HG02678 (cell line): Measurements from ENCODE around the gene FUT3.
"Not testable (repeated sequence)": the region's sequence is repeated elsewhere in the genome, so short reads cannot be mapped to it uniquely, and the experiment has no call there.

Source experiments
- ATAC-seq: cut with Tn5 transposase; IDR thresholded peaks from one replicate; pipeline ENCODE4 v1.9.1; 2021; ENCODE audit warnings: mild to moderate bottlenecking, moderate library complexity; ENCODE audit not compliant: unreplicated experiment

The FUT3 gene

DNA sequence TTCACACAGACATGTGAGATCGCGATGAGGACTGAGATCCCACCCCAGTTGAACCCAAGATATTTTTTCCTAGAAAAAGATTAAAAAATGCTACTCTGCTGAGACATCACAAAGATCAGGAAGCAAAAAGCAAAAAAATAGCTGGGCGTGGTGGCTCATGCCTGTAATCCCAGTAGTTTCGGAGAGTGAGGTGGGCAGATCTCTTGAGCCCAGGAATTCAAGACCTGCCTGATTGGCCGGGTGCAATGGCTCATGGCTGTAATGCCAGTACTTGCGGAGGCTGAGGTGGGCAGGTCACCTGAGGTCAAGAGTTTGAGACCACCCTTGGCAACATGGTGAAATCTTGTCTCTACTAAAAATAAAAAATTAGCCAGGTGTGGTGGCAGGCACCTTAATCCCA is 1.1 kb downstream of the FUT3 start:
- ATAC-seq = no peak

DNA sequence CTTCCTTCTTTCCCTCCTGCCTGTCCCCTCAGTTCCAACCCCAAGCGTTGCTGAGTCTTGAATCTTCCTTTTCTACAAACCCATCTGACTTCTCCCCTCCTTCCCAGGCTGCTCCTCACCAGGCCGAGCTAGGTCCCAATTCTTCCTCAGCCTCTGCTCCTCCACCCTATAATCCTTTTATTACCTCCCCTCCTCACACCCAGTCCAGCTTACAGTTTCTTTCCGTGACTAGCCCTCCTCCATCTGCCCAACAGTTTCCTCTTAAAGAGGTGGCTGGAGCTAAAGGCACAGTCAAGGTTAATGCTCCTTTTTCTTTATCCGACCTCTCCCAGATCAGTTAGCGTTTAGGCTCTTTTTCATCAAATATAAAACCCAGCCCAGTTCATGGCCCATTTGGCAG is 2.6 kb downstream of the FUT3 start:
- ATAC-seq = not testable (repeated sequence)

DNA sequence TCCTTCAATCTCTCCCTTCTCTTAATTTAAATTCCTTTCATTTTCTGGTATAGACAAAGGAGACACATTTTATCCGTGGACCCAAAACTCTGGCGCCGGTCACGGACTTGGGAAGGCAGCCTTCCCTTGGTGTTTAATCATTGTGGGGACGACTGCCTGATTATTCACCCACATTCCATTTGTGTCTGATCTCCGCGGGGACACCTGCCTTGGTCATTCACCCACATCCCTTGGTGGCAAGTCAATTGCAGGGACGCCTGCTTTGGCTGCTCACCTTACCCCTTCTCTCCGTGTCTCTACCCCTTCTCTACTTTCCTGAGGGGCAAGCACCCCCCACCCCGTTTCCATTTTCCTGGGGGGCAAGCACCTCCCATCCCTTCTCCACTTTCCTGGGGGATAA is 3.4 kb downstream of the FUT3 start:
- ATAC-seq = not testable (repeated sequence)

DNA sequence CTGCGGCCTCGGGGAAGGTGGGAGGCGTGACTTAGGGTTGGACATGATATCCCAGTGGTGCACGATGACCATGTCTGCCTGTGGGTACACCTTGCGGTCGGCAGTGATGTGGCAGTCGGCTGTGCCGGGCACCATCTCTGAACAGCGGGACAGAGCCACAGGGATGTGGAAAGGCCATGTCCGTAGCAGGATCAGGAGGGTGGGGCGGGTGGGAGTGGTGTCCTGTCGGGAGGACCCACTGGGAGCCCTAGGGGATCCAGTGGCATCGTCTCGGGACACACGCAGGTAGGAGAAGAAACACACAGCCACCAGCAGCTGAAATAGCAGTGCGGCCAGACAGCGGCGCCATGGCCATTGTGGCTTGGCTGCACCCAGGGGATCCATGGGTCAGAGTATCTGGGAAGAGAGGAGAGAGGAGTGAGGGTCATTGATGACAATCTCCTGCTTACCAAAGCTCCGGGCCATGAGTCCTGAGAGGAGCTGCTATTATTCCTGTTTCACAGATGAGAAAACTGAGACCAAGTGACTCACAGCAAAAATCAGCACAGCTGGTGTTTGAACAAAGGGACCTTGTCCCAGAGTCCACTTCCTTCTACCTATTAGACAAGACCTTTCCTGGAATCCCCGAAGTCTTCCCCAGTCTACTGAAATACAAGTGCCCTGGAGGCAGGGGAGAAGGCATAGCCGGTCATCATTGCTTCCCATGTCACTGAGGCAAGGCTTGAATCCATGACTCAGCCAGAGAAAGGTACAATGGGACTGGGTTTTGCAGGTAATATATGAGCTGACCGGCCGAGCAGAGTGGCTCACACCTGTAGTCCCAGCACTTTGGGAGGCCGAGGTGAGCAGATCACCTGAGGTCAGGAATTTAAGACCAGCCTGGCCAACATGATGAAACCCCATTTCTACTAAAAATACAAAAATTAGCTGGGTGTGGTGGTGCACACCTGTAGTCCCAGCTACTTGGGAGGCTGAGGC is 6.5 kb downstream of the FUT3 start:
- no peak for ATAC-seq

DNA sequence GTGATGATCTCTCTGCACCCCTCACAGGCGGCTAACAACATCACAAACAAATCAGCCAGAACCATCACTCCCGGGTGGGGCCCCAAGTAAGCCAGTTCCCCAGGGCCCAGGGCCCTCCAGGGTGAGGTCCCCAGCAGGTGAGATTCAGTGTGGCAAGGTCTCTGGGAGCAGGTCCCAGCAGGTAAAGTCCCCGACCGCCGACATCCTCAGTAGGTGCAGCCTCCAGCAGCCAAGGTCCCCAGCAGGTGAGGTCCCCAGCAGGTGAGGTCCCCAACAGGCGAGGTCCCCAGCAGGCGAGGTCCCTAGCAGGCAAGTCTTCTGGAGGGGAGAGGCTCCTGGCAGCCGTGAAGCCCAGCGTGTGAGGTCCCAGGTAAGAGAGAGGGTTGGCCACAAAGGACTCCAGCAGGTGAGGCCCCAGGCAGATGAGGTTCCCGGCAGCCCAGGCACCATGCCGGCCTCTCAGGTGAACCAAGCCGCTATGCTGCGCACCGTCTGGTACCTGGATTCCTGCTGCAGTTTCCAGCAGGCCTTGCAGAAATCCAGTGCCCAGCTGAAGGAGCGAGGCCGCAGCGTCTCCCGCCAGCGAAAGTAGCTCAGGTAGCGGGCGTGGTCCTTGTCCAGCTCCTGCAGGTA is 7.8 kb downstream of the FUT3 start:
- no peak for ATAC-seq

DNA sequence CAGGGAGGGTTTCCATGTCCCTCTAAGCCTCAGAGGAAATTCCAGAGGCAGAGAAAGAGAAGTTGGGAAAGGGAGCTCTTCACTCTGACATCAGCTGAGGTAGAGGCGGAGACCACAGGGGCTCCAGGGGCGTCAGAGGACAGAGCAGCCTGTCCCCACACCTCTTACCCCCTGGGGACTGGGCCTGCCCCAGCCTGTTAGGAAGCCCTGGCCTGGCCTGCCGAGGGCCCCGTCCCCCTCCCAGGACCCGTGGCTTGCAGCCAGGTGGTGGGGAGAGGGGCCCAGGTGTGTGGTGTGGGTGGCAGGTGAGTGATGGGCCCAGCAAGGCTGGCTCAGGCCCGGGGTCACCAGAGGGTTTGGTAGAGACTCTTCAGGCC is 9.5 kb downstream of the FUT3 start:
- ATAC-seq = not testable (repeated sequence)

DNA sequence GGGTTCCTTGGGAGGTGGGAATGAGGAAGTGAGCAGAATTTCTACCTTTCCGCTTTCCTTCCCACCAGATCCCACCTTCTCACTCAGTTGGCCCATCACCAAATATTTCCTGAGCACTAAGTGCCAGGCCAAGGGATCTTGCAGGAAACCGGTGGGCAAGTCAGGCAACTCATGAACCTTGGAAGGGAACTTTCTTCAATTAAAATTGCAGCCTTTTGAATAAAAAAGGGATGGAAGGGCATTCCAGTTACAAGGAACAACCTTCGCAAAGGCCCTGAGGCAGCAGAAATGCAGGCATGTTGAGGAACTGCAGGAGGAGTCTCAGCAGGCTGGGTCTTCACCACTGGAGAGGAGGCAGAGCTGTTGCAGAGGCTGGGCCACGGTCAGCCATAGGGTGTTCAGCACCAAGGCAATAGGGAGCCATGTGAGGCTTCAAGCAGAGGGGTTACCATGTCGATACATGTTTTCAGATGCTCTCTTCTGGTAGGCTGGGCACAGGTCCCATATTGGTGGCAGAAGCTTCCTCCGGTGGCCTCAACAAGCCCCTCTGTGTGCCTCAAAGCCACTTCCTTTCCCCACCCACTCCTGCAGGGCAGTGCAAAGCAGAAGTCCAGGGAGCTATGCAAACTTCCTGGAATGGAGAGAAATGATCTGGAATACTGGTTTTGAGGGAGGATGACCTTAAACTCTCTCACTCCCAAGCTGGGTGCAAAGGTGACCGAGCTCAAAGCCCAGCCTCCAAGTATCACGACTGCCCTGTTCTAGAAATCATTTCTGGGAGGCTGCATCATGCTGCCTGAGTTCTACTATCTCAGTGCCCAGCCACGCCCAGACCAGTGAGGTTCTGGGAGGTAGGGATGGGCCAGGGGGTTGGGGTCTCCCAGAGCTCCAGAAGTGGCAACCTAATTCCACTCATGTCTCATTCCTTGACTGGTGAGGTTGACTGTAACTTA is 11.9 kb downstream of the FUT3 start, which contains the start of gene FUT6:
Gene FUT6, minus strand, starts transcription at position 638 of the 953 bp plus-strand sequence. CDS start 7,135 bp downstream, outside the sequence.
- no peak for ATAC-seq

DNA sequence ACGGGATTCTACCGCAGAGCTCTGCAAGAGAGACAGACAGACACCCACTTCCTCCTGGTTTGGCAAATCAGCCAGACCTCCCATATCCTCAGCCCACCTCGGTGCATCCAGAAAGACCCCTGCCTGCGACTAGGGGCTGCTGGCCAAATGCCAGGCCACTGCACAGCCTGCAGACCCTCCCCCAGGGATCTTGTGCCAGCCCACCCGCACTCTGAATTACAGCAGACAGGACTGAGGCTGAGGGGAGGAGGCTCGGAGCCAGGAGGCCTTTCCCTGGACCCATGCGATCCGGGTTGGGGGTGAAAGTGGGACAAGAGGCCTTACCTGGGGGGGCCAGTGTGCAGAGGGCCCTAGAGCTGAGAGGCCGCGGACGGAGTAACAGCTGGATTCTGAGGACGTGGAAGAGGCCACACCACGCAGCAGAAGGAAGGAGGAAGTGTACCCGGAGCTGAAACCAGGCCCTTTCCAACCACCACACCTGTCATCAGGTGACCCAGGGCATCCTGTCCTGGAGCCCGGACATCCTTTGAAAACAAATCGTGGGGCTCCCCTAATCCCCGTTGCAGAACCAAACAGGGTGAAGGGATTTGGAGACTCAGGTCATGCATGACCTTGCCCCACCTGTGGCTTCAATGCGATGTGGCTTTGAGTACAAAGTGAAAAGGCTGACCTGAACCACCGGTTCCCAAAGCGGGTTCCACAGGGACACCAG is 12.7 kb downstream of the FUT3 start:
- no peak for ATAC-seq

DNA sequence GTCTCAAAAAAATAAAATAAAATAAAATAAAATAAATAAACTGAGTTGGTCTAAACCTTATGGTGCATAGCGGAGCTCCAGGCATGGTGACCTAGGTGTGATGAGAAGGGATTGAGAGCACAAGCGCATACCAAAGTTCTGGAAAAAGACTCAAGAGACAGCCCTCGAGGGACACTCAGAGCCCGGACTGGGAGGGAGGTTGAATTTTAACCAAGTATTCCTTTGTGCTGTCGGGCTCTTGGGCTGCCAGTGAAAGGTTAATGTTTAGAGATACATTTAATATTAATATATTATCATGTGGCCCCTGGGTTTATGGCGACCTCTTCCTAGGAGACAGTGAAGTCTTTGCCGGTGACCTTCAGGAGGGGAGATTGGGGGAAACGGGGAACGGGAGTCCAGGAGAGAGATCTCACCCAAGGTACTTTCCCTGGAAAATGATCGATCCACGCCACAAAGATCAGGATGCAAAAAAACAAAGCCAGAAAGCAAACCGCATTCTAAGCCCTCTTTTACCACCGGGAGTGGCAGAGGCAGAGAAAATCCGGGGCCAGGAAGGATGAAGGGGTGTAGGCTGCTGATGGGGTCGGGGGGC is 13.4 kb downstream of the FUT3 start:
- no peak for ATAC-seq

DNA sequence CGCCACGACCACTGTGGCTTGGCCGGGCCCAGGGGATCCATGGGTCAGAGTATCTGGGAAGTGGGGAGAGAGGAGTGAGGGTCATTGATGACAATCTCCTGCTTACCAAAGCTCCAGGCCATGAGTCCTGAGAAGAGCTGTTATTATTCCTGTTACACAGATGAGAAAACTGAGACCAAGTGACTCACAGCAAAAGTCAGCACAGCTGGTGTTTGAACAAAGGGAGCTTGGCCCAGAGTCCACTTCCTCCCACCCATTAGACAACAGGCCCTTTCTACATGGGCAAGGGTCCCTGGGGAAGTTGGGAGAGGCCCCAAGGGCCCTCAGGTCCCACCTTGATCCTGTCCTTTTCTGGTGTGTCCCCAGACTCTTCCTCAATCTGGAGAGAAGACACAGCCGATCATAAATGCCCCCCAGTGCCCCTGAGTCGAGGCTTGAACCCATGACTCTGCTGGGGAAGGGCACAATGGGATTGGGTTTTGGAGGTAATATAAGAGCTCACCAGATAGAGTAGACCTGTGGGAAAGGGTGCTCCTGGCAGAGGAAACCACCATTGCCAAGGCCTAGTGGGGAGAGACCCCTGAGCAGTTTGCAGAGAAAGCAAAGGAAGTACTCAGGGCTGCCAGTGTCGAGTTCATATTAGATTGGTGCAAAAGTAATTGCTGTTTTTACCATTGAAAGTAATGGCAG is 18.6 kb downstream of the FUT3 start:
- ATAC-seq = no peak

DNA sequence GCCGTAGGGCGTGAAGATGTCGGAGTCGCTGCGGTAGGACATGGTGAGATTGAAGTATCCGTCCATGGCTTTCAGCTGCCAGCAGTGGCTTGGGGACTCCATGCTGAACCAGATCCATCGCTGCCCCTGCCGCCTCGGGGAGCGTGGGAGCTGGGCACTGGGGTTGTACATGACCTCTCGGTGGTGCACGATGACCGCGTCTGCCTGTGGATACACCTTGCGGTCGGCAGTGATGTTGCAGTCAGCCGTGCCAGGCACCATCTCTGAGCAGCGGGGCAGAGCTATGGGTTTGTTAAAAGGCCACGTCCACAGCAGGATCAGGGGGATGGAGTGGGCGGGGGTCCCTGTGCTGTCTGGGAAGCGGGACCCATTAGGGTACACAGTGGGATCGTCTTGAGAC is 19.2 kb downstream of the FUT3 start:
- ATAC-seq = no peak

DNA sequence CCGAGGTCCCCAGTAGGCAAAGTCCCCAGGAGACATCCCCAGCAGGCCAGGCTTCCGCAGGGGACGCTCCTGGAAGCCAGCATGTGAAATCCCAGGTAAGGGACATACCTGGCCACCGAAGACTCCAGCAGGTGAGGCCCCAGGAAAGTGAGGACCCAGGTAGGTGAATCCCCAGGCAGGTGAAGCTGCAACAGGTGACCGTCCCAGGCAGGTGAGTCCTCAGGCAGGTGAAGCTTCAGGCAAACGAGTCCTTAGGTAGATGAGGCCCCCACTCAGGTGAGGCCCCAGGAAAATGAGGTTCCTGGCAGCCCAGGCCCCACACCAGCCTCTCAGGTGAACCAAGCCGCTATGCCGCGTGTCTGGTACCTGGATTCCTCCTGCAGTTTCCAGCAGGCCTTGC is 20.1 kb downstream of the FUT3 start:
- ATAC-seq = no peak

DNA sequence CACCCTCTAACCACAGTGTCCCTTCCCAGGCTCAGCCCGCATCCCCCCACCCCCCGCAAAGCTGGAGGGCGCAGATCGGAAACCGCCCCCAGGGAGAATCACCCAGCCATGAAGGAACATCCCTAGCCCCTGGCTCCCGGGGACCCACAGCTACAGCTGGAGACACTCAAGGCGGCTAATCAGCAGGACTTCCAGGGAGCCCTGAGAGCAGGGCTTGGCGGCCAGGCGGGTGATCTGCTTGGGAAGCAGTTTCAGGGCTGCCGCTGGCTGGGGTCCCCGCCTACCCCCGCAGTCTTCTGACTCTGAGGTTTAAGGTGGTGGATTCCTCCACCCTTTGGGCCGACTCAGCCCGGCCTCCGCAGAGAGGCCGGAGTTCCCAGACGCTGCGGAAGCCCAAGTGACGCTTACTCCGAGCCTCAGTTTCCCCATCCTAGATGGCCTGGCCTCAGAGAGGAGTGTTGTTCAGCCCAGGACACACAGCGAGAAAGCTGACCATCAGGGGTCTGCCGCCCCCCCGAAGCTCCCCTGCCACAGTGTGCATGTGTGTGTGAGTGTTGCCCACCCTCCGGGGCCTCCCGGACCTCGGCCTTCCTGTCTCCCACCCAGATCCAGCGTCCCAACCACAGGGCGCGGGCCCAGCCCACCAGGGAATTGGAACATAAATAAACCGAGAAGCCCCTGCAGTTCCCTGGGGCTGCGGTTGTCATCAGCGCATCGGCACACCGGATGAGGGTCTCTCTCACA is 21.5 kb downstream of the FUT3 start:
- no peak for ATAC-seq

DNA sequence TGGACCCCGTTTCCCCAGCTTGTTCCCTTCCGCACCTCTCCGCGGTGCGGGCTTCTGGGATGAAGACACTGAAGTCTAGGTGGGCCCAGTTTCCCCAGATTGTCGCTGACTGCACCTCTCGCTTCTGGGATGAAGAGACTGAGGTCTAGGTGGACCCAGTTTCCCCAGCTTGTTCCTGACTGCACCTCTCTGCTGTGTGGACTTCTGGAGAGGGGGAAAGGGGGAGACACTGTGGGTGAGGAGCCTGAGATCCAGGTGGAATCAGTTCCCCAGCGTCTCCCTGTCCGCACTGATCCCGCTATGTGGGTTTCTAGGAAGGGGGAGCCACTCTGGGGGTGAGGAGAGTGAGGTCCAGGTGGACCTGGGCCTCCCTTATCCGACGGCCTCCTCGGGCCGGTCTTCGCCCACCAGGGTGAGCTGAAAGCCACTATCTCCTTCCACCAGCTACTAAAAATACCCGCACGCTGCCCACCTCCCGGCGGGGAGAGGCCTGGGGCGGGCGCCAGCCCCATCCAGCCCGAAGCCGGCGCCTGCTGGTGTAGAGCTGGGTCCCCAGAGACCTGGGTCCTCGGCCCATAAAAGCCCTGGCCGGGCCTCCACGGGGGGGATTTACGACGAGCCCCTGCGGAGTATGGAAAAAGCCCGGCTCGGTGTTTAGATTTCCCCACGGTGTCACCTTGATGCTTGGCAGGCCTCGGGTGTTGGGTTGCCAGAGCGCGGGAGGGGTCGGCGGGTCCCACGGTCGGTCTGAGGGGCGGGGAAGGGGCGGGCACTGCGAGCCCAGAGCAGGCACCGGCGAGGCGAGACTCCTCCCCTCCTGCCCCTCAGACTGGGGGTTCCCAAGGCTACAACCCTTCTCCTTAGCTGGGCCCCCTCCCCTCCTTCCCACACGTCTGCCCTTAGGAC is 22.3 kb downstream of the FUT3 start:
- ATAC-seq = no peak

DNA sequence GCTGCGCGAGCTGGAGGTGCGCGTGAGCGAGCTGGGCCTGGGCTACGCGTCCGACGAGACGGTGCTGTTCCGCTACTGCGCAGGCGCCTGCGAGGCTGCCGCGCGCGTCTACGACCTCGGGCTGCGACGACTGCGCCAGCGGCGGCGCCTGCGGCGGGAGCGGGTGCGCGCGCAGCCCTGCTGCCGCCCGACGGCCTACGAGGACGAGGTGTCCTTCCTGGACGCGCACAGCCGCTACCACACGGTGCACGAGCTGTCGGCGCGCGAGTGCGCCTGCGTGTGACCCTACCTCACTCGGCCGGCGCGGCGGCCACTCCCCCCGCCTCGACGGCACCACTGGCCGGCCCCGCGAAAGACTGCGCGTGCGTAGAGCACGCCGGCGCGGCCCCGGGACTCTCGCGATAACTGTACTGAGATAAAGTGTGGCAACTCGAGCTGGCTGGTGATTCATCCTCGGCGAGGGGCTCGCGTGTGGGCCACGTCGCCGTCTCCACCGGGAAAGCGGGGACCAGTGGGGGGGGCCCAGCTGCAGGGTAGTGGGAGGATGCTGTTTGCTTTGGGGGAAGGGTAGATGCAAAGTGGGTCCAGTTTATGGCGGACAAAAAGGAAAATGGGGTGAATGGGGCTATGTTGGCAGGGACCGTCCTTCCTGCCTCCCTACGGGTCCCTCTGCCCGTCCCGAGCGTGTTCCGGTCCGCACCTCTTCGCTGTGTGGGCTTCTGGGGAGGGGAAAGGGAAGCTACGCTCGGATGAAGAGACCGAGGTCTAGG is 23.2 kb downstream of the FUT3 start:
- peak; percentile 62 for ATAC-seq

DNA sequence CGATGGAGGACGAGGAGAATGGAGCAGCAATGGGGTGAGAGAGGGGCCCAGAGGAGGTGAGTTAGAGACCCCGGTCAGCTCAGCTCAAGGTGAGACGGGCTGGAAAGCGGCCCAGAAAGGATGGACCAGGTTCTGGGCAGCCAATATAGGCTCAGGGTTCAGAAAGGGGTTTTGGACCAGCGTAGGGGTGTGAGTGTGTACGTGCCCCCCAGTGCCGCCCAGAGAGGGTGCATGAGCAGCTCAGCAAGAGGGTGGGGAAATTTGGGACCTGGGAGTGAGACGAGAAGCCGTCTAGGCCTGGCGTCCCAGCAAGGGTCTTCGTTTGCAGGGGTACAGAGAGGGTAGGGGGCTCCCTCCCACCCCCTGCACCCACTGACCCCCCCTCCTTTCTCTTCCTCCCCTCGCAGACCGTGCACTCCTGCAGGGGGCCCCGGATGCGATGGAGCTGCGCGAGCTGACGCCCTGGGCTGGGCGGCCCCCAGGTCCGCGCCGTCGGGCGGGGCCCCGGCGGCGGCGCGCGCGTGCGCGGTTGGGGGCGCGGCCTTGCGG is 23.8 kb downstream of the FUT3 start:
- ATAC-seq = no peak
